Measurements from ENCODE around the gene C1QTNF9B.

DNA sequence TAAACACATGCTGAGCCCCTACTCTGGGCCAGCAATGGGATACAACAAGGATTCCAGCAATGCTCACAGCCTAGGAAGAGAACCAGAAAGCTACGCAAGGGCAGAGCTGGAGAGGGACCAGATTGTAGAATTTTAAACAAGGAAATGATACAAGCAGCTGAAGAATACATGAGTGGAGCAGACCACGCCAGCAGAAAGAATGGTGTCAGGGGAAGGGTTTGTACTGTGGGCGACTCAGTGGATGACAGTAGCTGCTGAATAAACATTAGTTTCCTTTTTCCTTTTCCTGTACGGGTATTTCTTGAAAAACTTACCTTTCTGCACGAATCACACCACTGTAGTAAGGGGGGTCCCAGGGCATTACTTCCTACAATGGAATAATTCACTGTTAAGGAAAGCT lies 38.8 kb downstream of the C1QTNF9B start:
- TF ChIP-seq, protein P1, sequence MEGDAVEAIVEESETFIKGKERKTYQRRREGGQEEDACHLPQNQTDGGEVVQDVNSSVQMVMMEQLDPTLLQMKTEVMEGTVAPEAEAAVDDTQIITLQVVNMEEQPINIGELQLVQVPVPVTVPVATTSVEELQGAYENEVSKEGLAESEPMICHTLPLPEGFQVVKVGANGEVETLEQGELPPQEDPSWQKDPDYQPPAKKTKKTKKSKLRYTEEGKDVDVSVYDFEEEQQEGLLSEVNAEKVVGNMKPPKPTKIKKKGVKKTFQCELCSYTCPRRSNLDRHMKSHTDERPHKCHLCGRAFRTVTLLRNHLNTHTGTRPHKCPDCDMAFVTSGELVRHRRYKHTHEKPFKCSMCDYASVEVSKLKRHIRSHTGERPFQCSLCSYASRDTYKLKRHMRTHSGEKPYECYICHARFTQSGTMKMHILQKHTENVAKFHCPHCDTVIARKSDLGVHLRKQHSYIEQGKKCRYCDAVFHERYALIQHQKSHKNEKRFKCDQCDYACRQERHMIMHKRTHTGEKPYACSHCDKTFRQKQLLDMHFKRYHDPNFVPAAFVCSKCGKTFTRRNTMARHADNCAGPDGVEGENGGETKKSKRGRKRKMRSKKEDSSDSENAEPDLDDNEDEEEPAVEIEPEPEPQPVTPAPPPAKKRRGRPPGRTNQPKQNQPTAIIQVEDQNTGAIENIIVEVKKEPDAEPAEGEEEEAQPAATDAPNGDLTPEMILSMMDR (IDR thresholded peaks at IDR 0.05; ENCODE audit: insufficient read depth, low read length) = no peak
- no peak for TF ChIP-seq POLR2AphosphoS5 (IDR thresholded peaks at IDR 0.05; ENCODE audit: low read depth)

All from HL-60 (cell line).